Activated CD4-positive, CD25-positive, alpha-beta regulatory T cell treated with anti-CD3 and anti-CD28 coated beads, Interleukin-2, amount 50 U/mL, for 16 hours (primary cell): ENCODE measurements around the gene PIP5K1C.
"Not testable (repeated sequence)": the region's sequence is repeated elsewhere in the genome, so short reads cannot be mapped to it uniquely, and the experiment has no call there.

Experiments used
- DNase-seq: peaks from one replicate; pipeline ENCODE4 v3.0.0-alpha.2; 2020; ENCODE audit warnings: low read depth, low spot score

Gene PIP5K1C

DNA sequence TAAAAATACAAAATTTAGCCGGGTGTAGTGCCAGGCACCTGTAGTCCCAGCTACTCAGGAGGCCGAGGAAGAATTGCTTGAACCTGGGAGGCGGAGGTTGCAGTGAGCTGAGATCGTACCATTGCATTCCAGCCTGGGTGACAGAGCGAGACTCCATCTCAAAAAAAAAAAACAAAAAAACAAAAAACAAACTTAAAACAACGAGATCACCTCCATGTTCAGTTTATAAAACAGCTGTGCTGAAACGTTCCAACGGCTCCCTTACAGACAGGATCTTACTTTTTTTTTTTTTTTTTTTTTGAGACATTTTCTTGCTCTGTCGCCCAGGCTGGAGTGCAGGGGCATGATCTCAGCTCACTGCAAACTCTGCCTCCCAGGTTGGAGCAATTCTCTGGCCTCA lies 71.5 kb downstream of the PIP5K1C start:
- DNase-seq, result not testable (repeated sequence)

DNA sequence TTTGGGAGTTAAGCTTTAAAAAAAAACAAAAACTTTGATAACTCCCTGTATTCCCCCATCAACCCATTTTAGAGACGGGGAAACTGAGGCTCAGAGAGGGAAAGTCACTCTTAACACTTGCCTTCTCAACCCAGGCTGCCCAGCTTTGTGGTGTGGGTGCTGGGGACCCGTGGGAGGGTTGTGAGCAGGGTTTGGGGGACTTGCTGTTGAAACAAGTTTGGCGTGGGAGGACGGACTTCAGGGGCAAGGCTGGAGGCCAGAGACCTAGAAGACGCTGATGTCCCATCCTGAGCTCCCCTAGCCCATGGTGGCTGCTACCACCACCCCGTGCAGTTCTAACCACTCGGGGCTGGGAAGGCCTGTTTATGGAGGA lies 72.9 kb downstream of the PIP5K1C start:
- no peak for DNase-seq

DNA sequence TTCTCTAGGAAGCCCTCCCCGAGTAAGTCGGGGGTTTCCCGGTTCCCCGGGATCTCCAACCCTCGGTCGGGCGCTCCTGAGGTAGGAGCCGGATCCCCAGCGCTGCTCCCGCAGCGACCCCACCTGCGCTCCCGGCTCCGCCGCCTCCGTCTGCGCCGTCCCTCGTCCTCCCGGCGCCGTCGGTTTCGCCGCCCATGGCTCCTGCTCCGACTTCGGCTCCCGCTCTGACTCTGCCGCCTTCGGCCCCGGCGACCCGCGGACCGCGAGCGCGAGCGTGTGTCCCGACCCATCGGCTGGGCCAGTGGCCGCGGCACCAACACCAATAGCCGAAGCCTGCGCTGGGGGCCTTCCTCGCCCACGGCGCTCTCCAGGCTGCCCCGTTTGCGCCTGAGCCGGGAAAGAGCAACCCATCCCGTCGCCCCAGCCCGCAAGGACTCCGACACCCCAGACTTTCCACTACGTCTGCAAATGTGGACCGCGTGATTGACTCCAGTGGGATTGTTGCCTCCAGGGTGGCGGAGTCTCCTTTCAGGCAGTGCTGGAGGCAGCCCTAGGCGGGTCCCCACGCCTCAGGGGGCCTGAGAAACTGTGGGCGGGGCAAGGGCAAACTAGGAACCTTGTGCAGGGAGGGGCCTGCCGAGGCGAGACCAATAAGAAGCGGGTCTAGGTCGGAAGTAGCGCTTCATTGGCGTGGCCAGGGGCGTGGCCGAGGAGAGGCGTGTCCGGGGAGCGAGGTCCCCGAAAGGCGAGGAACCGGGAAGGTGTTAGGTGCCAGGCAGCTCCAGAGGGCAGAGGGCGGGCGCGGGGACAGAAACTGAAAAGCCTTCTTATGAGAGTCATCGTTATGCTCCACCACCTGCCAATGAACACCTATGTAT lies 73.6 kb downstream of the PIP5K1C start, which contains the start of gene CACTIN:
CACTIN (minus strand) TSS at position 318 of the 878 bp plus-strand sequence; CDS start at position 290, 28 bp downstream.
- DNase-seq, result peak; percentile 99

DNA sequence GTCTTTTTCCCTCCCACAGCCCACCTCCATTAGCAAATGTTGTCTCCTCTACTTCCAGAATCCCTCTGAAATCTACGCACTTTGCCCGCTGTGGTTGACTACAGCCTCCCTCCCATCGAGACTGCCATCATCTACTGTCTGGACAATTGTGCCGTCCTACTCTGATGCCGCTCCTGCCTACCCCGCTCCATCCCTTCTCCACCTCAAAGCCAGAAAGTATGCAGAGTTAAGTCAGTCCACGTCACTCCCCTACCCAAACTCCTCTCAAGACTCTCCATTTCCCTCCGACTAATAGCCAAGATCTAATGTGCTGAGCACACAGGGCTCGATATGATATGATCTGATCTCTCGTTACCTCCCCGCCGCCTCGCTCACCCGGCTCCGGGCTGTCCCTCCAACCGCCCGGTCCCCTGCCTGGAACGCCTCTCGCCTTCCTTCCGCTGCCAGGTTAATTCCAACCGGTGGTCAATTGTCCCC lies 74.2 kb downstream of the PIP5K1C start:
- no peak for DNase-seq

DNA sequence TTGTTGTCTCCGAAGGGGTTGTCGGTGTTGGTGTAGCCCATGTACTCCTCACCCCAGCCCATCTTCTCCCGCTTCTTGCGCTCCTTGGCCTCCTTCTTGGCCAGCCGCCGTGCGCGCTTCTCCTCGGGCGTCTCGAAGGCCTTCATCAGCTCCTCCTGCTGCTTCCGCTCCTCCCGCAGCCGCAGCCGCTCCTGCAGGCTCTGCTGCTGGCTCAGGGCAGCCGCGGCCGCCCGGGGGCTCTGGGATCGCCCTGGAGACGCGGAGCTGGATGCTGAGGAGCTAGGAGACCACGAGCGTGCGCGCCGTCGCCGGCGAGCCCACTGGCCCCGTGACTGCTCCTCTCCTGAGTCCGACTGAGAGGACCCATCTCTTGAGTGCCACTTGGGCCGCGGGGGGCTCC lies 76.6 kb downstream of the PIP5K1C start:
- no peak for DNase-seq

DNA sequence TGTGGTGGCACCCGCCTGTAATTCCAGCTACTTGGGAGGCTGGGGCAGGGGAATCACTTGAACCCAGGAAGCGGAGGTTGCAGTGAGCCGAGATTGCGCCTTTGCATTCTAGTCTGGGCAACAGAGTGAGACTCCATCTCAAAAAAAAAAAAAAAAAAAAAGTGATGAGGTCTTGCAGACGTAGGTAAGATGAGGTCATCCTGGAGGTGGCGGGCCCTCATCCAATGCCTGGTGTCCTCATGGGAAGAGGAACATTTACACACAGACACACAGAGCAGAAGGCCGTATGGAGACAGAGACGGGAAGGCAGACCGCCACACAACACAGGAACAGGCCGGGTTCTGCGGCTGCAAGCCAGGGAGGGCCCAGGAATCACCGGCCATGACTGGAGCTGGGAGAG lies 78.0 kb downstream of the PIP5K1C start:
- DNase-seq, result no peak

DNA sequence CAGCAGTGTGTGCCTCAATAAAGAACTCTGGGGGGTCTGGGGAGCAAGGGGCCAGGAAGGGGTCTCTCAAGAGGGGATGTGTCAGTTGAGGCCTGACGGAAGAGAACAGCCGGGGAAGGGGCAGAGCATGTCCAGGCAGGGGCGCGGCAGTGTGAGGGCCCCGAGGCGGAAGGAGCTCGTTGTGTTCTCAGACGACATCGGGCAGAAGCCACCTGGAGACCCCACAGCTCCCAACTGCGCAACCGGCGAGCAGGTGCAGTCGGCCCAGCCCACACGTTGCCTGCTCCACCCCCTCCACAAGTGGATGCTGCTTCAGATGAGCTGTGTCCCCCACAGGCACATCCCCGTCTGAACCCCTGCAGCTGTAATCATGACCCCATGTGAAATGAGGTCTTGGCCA lies 78.6 kb downstream of the PIP5K1C start:
- no peak for DNase-seq

DNA sequence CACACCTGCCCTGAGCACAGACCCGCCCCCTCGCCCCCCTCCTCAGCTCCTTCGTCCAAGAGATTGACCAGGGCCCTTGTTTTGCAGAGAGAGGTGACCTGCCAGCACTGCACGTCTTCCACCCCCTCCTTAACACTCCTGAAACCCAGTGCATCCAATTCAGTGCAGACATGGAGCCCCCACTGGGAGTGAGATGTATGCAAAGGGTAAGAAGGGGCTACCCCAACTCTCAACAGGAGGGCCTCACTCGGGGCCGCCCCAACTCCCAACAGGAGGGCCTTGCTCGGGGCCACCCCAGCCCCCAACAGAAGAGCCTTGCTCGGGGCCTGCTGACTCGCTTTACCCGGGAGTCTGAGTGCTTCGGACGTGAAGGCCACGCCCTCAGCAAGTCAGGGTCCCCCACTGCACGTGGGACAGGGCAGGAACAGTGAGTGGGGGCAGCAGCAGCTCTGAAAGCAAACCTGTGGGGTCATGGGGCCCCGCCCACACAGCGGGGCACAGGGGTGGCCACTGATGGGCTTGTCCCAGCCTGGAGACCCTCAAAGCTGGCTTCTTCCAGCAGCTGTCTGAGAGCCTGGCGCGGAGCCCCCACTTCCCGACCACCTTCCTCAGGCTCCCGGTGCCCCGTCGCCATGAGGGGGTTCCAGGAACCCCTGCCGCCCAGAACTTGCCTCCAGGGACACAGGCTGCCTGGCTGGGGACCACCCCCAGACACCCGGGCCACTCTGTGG lies 79.3 kb downstream of the PIP5K1C start:
- DNase-seq, result no peak

DNA sequence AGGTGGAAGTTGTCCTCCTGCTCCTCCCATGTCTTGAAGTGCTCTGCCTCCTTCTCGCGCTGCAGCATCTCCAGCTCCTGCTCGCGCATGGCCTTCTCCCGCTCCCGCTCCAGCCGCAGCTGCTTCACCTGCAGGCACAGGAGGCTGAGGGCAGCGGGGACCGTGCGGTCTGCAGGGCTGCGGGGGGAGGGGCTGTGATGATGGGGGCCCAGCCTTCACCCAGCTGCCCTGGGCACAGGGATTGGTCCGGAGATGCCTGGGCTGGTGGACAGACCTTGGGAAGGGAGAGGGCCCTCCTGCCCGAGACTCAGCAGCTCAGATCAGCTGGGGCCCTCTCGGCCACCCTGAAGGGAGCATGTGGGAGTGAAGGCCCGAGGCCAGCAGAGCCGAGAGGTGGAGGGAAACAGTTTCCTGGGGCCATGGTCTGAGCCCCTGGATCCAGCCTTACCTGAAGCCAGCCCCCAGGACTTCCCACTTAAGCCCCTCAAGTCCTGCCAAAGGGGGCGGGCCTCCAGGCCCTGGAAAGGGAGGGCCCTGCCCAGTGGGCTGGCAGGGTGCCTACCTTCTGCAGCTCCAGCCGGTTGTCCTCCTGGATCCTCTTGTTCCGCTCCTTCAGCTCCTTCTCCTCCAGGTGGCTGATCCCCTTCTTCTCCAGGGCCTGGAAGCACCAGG lies 80.0 kb downstream of the PIP5K1C start:
- no peak for DNase-seq

DNA sequence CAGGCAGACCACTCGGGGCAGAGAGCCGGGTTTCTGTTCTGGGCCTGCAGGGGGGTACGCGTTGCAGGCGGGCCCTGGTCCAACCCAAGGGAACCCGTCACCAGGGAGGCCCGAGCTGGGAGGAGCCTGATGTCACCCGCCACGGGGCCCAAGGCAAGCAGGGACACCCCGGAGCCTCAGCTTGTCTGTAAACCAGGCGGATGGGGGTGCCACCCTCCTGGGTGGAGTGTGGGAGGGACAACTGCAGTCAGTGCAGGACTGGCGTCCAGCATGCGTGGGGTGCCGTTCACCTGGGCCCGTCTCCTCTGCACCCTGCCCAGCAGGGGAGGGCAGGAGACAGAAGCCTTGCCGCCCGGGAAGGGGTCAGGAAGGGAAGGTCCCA lies 80.6 kb downstream of the PIP5K1C start:
- DNase-seq, result no peak

DNA sequence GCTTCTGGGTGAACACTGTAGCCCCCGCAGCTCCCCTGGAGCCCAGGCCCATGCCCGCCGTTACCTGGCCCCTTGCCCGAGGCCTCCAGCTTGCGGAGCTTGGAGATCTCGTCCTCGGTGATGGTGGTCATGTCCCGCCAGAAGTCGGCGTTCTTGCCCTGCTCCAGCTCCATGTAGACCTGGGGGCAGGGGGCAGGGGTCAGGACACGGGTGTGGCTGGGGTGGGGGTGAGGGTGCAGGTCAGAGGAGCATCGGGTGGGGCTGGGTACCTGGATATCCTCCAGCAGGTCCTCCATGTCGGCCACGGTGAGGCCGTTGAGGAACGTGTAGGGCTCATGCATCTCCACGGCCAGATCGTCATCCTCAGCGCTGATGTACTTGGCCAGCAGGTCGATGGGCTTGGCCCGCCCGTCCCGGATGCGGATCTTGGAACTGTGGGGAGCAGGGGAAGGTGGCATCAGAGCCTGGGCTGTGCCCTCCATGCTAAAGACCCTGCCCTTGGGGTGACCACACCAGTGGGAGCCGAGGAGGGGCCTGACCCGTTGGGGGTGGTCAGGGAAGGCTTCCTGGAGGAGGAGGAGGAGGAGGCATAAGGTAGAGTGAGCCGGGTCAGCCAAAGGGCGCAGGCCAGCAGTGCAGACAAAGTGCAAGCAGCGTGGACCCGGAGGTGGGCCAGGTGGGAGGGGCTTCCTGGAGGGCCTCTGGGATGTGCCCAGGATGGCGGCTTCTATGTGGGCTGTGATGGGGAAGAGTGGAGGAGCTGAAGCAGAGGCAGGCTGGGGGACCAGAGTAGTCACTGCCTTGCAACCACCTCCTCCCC lies 81.2 kb downstream of the PIP5K1C start:
- no peak for DNase-seq

DNA sequence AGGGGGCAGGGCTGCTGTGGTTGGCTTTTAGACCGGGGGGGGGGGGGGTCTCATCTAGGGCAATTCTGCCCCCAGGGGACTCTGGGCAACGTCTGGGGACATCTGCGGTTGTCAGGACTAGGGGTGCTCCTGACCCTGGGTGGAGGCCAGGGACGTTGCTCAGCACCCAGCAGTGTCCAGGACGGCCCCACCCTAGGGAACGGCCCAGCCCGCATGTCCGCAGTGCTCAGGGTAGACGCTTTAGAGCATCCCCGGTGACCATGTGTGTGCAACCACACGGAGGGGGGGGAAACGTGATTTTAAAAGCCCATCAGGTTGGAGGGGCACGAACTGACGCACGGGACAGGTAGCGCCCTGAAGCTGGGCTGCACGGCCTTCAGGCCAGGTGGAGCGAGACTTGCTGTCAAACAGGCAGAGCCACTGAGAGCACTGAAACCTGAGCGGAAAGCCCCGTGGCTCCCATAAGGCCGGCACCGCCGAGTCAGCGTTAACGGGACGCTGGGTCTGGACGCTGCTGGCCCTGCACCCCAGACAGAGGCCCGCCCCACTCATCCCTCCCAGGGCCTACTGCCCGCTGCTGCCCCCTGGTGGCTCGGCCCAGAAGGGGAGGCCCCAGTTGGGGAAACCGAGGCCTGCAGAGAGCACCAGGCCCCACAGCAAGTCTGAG lies 82.0 kb downstream of the PIP5K1C start:
- DNase-seq, result peak; percentile 21

DNA sequence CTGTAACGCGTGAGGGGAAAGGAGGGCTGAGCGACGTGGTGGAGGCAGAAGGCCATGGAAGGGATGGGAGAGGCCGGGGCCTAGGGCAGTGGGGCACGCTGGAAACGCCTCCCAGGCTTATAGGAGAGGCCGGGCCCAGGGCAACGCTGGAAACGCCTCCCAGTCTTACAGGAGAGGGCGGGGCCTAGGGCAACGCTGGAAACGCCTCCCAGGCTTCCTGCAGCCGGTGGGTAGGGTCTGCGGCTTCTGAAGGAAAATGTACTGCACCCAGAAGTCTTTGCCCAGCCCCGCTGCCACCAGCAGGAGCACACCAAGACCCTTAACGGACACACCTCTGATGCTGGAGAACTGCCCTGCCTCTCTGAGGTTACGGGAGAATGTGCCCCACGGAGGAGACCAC lies 82.8 kb downstream of the PIP5K1C start:
- DNase-seq, result no peak

DNA sequence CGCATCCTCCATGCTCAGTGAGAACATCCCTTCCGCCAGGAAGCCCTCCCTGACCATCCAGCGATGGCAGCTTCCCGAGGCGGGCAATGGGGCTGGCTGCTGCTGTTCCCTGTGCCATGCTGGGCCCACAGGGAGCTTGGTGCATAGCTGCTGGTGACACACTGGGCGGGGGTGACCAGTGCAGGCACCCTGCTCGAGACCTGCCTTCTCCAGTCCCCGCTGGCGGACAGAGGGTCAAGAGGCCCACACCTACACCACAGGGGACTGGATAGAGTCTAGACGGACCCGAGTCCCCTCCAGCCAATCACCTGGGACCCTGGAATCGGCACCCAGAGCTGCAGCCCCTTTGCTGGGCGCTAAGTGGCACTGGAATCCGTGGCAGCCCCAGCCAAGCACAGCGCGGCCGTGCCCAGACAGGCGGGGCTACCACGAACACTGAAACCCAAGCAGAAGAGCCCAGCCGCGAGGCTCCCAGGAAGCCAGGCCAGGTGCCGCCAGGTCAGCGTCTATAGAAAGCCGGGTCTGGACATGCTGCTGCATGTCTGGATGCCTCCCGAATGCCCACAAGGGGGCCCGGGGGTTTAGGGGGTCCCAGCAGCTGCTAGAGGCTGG lies 84.6 kb downstream of the PIP5K1C start:
- DNase-seq, result no peak

DNA sequence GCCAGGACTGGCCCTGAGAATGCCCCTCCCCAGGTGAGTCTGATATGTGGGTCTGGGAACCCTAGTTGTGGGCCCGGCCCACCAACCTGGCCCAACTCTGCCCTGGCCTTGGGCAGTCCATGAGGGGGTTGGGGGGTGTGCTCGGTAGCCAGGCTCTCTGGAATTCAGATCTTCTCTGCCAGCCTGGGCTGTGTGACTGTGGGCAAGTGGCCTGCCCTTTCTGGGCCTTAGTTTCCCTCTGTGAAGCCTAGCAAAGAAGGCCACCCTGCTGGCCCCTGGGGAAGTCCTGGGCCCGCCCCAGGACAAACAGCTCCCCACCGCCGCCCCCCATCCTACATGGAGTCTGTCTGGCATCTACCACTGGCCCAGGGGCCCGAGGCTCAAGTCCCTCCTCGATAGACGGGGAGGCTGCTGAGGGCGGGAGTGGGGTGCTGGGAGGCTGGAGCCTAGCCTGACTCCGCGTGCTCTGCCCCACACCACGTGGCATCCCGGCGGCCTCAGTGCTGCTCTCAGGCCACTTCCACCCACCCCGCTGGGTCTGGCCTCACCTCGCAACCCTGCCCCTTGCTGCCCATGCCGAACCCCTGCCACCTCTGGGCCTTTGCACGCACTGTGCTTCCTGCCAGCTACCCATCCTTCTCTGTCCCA lies 85.3 kb downstream of the PIP5K1C start:
- no peak for DNase-seq

DNA sequence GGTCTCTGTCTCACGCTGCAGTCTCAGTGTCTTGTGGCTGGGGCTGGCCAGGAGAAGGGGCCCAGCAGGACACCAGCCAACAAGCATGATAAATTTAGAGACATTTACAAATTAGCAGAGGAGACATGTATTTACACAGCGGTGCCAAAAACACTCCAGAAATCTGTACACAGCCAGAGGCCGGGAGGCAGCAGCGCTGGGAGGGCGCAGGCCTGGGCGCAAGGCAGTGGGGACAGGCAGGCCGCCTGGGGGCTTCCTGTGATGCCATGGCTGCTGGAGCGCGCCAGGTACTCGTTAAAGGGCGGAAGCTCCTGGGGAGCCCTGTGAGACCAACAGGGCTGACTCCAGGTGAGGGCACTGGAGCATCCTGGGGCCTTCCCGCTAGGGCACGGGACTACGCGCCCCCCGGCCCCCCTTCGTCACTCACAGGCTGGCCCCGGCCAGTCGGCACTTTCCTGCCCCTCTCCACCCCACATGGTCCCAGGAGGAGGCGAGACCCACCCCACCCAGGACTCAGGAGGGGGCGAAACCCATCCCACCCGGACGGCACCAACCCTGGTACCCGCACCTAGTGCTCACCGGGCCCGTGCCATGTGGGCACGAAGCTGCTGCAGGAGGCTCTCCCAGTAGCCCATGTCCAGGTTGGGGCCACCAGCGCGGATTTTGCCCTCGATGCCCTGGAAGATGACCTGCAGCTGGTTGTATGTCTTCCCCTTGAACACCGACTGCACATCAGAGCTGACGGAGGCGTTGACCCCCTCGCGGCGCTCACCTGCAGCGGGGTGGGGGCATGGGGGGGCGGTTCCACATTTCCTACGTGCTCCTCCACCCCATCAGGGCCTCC lies 86.2 kb downstream of the PIP5K1C start:
- no peak for DNase-seq

DNA sequence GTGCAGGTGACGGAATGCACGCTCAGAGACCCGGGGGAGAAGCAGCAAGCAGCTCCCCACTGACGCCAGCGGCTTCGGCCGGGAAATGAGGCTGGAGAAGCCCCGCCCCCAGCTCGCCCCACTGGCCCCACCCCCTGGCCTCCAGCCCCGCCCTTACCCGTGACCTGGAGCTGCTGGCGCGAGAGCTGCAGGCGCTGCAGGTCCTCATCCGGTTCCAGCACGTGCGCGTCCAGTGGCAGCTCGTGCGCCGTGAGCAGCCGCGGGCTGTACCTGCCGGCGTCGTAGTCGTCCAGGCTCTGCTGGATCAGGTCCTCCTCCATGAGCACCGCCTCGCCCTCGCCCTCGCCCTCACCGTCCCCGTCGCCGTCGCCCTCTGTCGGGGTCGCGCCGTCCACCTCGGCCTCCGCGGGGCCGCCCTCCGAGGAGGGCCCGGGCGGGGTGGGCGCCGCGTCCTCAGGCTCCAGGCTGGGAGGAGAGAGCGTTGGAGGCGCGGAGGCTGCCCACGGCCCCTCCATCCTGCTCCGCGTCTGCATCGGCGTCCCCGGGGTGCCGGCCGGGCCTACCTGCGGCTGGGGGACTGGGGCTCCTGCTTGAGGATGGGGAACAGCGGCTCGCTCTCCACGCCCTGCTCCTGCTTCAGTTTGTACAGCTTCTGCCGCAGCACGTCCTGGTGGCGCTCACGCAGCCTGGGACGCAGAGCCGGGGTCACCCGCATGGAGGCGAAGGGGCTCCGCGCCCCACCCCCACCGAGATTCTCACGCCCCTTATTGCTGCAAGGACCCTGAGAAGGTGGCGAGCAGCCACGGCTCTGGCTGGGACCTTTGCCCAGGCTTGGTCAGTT lies 87.1 kb downstream of the PIP5K1C start:
- DNase-seq, result no peak

DNA sequence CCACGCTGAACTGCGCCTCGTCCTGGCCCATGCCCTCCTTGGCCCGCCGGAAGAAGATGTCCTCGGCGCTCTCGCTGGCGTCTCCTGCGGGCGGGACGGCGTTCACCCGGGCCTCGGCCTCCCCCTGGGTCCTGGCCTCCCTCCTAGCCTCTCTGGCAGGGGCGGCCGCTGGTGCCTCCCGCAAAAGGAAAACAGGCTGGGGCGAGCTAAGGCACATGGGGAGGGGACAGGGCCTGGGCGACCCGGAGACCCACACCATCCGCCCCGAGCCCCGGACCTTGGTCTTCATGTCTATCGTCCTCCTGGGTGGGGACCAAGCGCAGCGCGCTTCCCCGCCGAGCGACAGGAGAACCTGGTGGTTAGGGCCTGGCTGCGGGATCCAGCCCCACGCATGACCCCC lies 87.9 kb downstream of the PIP5K1C start:
- no peak for DNase-seq
